Breast epithelium (tissue), 4 donors: ENCODE measurements around the gene RNF40. TPM values are rescaled to one million over a fixed set of nuclear protein-coding genes. Genes with fewer than 3 reads are reported as not detected.

ENCODE experiments used
- DNase-seq, 2 donors: peaks; one replicate each; pipeline ENCODE4 v3.0.0-alpha.2; 2019; ENCODE audit warnings: low spot score in 2 of 2
- H3K27ac ChIP-seq, 2 donors: fragments of 200-600 bp; sonication (generic) in 1 of 2; one replicate each; pipeline ENCODE4 v1.5.1; 2016 to 2019; ENCODE audit warnings: mild to moderate bottlenecking in 1 of 2
- H3K27me3 ChIP-seq, 2 donors: fragments of 200-600 bp; sonication (generic) in 1 of 2; one replicate each; pipeline versions ENCODE4 v1.5.1 to v1.6.0; 2017 to 2019; ENCODE audit warnings: control low read depth in 1 of 2, mild to moderate bottlenecking in 1 of 2
- H3K36me3 ChIP-seq: fragments of 200-600 bp; one replicate; pipeline ENCODE4 v1.5.1; 2019
- H3K4me1 ChIP-seq, 2 donors: fragments of 200-600 bp; sonication (generic); one replicate each; pipeline ENCODE4 v1.5.1; 2016 to 2019; ENCODE audit warnings: control low read depth in 1 of 2
- H3K4me3 ChIP-seq, 3 donors: fragments of 200-600 bp; sonication (generic); 1 replicate in 2 of 3; 2 replicates in 1 of 3; pipeline ENCODE4 v1.5.1; 2016 to 2019; ENCODE audit warnings: mild to moderate bottlenecking in 3 of 3, moderate library complexity in 2 of 3
- H3K9me3 ChIP-seq, 2 donors: fragments of 200-600 bp; sonication (generic) in 1 of 2; one replicate each; pipeline ENCODE4 v1.5.1; 2016 to 2019; ENCODE audit warnings: control low read depth in 1 of 2
- CTCF ChIP-seq, 3 donors: fragments of 450-650 bp; IDR thresholded peaks; one replicate each; pipeline ENCODE4 v1.5.1; 2016 to 2017; ENCODE audit warnings: antibody characterized with exemption in 3 of 3, mild to moderate bottlenecking in 3 of 3, moderate library complexity in 3 of 3
- POLR2A ChIP-seq: fragments of 450-650 bp; IDR thresholded peaks from one replicate; pipeline ENCODE4 v1.6.1; 2016; ENCODE audit warnings: antibody characterized with exemption, mild to moderate bottlenecking, moderate library complexity
- POLR2AphosphoS5 ChIP-seq, 3 donors: sonication (generic); formaldehyde crosslinking; IDR thresholded peaks; one replicate each; pipeline ENCODE4 v1.6.1; 2017; ENCODE audit warnings: antibody characterized with exemption in 3 of 3
- intact Hi-C: fragments of 100-400 bp; cut with DNase I; formaldehyde crosslinking; loops from one replicate; pipeline ENCODE4 v1.15.1; 2023; ENCODE audit warnings: low total_unique reads
- total RNA-seq, 3 donors: library from RNA; depleted of rRNA; stranded (reverse); fragments of >200 nt; gene quantifications; one replicate each; pipeline ENCODE4 v1.1.0, GENCODE V29; 2016

RNF40 gene
- total RNA-seq, 3 donors from 2014 or later, result 77.0 to 84.7 (median 77.3) TPM

DNA sequence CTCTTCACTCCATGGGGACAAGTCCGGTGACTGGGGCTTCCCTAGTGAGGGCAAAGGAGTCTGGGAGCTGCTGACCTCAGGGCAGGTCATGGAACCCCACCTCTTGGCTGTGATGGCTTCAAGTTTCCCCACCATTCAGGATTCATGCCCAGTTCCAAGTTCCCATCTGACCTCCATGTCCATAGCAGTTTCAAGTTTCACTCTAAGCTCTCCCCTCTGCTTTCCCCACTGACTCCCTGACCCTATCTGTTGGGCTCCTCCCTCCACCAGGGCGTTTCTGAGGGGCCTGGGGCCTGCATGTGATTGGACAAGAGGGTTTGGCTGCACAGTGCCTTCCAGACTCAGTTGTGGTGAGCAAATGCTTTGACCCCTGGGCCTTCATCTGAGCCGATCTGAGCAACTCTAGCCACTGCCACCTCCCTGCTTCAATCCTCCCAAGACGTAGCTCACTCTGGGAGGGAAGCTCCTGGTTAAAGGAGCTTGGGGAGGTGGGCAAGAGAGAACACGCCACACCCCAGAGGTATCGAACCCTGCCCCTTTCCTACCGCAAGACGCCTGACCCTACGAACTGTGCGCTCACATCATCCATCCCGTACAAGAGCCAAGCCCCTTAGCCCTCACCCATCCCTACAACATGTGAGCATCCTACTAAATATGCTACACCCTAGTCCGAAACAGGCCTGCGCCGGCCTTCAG, 16.6 kb downstream of the RNF40 start:
- intact Hi-C loops, result no loop called here
- Histone ChIP-seq H3K27ac (peak overlapping the region in 1 of 2 donors; percentile 38), H3K27me3 (no peaks in the 10 kb centered on the region), H3K4me1 (no peaks in the 10 kb centered on the region), H3K9me3 (no peaks in the 10 kb centered on the region), H3K4me3 (no peak overlapping the region), H3K36me3 (peaks cover 10% of the 10 kb centered on the region)
- TF ChIP-seq POLR2A, result no peak
- no peak for TF ChIP-seq POLR2AphosphoS5 (IDR thresholded peaks at IDR 0.05)
- DNase-seq, result no peak

DNA sequence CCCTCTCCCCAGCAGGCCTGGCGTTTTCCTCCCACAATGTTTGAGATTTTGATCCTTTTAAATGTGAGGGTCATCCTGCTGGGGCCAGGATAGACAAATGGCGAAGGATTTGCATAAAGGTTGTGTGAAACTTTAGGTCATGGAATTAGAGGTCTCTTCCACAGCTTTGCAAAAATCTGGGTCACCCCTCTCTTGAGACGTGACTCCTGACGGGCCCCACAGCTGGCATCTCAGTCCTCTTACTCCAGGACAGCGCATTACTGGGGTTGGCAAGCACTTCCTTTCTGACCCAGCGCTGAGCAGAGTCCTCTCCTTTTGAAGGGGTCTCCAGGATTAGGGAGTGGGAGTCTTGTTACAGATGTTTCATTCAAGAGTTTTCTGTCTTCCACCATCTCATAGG, 17.5 kb downstream of the RNF40 start:
- DNase-seq, result no peak
- H3K9me3 ChIP-seq, result no peaks in the 10 kb centered on the region
- no peak overlapping the region for H3K4me3 ChIP-seq
- intact Hi-C loops, result no loop called here
- no peaks in the 10 kb centered on the region for H3K27me3 ChIP-seq
- H3K4me1 ChIP-seq, result no peaks in the 10 kb centered on the region
- TF ChIP-seq POLR2A (no peak), CTCF (IDR thresholded peaks at IDR 0.05) (no peak), POLR2AphosphoS5 (IDR thresholded peaks at IDR 0.05) (no peak)
- no peak overlapping the region for H3K27ac ChIP-seq
- H3K36me3 ChIP-seq, result peaks cover 11% of the 10 kb centered on the region

DNA sequence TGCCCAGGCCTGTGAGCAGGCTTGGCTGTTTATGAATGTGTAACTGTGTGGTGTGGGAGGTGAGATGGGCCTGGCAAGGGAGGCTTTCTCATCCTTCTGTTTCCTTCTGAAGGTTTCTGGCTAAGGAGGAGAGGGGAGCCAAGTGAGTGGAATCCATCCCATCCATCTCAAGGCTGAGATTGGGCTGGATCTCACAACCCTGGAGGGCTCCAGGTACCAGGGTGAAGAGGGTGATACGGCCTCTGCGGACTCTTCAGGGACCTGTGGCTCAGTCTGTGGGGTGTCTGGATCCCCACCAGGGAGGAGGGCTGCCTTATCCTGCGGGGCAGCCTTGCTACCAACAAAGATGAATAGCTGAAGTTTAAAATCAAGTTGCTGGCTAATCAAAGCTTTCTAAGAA, 17.9 kb downstream of the RNF40 start:
- no peak for DNase-seq
- TF ChIP-seq POLR2A, result no peak
- TF ChIP-seq CTCF (IDR thresholded peaks at IDR 0.05), result no peak
- no peak for TF ChIP-seq POLR2AphosphoS5 (IDR thresholded peaks at IDR 0.05)
- Histone ChIP-seq H3K27ac (no peak overlapping the region), H3K4me1 (no peaks in the 10 kb centered on the region), H3K4me3 (no peak overlapping the region), H3K27me3 (no peaks in the 10 kb centered on the region), H3K36me3 (peaks cover 11% of the 10 kb centered on the region), H3K9me3 (no peaks in the 10 kb centered on the region)
- intact Hi-C loops, result no loop called here

DNA sequence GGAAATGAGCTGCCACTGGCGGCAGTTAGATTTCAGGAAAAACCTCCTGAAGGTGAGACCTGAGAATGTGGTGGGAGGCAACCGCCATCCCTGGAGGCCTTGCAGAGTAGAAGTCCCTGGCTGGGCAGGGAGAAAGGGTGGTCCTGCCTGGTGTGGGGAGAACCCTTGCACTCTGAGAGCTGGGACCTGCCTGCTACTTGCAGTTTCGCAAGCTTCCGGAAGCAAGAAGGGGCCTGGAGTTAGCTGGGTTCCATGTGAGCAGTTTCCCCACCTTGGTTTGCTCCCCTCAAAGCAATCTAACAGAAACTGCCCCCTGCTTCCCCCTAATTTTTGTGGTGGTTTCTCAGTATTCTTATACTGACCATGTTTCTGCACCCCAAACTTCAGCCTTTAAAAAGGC, 18.4 kb downstream of the RNF40 start:
- intact Hi-C loops, result no loop called here

GRCh38 chr16:30782486-30783279, 20.6 kb downstream of the RNF40 start:
- DNase-seq, result no peak
- no peak overlapping the region for H3K4me3 ChIP-seq
- no peak overlapping the region for H3K27ac ChIP-seq
- H3K27me3 ChIP-seq, result no peaks in the 10 kb centered on the region
- H3K9me3 ChIP-seq, result no peaks in the 10 kb centered on the region
- TF ChIP-seq POLR2A, result no peak
- TF ChIP-seq POLR2AphosphoS5 (IDR thresholded peaks at IDR 0.05), result no peak
- intact Hi-C loops, result no loop called here
- H3K36me3 ChIP-seq, result peaks cover 11% of the 10 kb centered on the region
- peaks cover 0 to 2% of the 10 kb centered on the region in 2 donors for H3K4me1 ChIP-seq

More for the DNA sequence above, 18.4 kb downstream of the RNF40 start:
- Histone ChIP-seq H3K27ac (no peak overlapping the region), H3K4me1 (no peaks in the 10 kb centered on the region), H3K9me3 (no peaks in the 10 kb centered on the region), H3K4me3 (no peak overlapping the region), H3K36me3 (peaks cover 11% of the 10 kb centered on the region), H3K27me3 (no peaks in the 10 kb centered on the region)
- DNase-seq, result no peak
- TF ChIP-seq POLR2A (no peak), CTCF (IDR thresholded peaks at IDR 0.05) (no peak), POLR2AphosphoS5 (IDR thresholded peaks at IDR 0.05) (no peak)
